IPS-11a (cell line): ENCODE data around the gene DPYD.

ENCODE experiments used
- H3K4me3 ChIP-seq: one replicate; pipeline ENCODE4 v1.5.1; 2013; ENCODE audit warnings: low read depth, low read length, control low read depth

DPYD gene

DNA sequence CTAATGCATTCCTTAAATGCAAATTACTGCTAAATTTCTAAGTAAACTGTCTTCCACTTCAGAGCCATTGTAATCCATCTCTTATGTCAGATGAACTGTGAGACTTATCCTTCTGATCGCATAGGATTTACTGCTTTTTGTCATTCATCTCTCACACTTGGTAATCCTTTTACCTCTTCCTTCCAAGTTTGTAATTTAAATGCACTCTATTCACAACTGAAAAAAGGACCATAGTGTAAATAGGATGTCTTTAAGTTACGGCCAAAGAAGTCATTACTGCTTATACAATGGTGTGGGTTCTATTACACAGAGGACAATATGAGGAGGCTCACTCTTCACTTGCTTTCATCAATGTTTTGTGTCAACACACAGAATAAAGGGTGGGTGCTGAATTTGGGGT, 806.0 kb downstream of the DPYD start:
- no peak overlapping the region for H3K4me3 ChIP-seq

DNA sequence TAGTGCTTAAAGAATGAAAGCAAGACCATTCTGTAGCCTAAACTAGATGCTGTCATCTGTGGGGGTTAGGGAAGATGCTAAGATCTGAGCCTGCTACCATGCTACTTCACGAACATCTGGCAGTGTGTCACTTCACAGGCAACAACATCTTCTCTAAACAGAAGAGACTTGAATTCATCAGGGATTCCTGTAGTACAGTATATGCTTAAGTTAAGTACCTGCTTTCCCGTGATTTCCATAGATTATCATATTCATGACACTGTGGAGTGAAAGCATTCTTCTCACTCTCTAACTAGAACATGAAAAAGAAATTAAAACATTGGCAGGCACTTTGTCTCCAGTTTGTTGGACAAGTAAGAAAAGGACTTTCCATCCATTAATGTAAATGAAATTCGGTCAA, 808.4 kb downstream of the DPYD start:
- no peak overlapping the region for H3K4me3 ChIP-seq

DNA sequence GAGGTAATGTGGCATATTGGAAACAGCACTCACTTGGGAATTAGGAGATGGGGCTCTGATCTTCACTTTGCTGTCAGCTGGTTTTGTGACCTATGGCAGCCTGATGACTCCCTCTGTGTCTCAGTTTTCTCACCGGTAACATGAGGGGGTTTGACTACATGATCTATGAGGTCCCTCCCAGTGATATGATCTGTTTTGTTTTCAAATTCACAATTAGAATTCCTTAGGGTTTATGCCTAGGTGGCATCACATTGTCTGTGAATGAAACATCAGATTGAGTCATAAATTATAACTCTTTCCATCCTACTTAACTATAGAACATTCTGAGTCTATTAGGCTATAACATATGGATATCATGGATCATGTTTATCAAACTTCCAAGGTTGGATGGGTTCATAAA, 812.7 kb downstream of the DPYD start:
- no peak overlapping the region for H3K4me3 ChIP-seq

DNA sequence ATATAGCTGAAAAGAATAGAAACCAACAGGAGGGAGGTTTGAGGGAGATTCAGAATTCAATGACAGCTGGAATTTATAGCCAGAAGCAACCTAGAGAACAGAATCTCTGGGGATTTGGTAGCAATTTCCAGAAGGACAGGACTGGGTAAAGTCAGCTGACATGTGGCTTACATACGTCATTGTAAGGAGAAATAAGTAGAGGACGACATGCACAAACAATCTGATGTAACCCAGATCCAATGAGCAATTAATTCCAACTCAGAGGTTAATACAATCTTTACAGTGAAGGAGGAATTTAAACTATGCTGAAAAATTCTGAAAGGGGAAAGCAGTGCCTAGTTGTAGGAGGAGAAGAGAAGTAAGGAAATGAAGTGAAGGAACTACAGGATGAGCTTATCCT, 815.3 kb downstream of the DPYD start:
- no peak overlapping the region for H3K4me3 ChIP-seq

DNA sequence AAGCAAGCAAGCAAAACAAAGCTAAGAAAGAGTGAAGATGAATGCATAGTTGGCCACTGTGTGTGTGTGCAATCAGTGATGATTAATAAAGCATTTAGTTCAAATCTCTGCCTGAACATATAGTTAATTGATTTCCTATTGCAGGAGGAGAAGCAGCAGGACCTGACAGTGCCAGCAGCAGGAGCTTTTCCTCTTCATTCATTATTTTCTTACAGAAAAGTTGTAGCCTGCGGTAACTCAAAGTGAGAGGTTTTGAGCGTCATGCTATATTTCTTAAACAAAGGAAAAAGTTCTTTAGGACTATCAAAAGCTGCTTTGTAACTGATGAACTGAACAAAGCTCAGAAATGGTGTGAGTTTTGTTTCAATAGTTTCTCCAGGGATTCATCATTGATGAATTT, 819.3 kb downstream of the DPYD start:
- H3K4me3 ChIP-seq, result no peak overlapping the region

DNA sequence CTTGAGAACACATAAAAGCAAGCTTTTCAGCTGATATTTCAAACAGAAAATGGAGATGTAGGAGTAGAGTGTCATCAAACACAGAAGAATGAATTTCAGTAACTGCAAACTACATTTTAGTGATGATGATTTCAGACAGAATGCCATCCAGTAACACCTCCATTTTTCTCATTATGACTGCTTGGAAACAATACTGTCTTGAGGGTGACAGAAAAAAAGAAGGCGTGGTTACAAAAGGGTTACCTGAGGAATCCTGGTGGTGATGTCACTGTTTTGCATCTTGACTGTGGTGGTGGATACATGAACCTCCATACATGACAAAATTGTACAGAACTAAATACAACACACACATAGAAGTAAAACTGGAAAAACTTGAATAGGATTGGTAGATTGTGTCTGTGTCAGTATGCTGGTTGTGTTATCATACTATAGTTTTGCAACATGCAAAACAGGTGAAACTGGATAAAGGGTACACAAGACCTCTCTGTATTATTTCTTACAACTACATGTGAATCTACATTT, 823.4 kb downstream of the DPYD start:
- no peak overlapping the region for H3K4me3 ChIP-seq

DNA sequence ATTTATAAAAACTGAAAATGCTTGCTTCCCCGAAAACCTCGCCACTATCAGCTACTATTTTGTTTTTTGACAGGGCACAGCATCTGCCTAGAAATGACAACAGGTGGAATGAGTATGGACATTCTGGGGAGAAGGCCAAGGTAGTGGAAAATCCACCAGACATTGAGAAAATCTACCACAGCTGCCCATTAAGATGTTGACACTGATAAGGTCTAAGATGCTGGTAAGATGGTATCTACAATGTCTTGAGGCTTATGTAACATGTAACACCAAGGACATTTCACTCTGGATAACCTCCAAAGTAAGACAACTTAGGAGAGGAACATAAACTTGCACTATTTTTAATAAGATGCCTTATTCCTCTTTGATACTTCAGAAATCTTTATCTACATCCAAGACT, 825.1 kb downstream of the DPYD start:
- H3K4me3 ChIP-seq, result no peak overlapping the region

DNA sequence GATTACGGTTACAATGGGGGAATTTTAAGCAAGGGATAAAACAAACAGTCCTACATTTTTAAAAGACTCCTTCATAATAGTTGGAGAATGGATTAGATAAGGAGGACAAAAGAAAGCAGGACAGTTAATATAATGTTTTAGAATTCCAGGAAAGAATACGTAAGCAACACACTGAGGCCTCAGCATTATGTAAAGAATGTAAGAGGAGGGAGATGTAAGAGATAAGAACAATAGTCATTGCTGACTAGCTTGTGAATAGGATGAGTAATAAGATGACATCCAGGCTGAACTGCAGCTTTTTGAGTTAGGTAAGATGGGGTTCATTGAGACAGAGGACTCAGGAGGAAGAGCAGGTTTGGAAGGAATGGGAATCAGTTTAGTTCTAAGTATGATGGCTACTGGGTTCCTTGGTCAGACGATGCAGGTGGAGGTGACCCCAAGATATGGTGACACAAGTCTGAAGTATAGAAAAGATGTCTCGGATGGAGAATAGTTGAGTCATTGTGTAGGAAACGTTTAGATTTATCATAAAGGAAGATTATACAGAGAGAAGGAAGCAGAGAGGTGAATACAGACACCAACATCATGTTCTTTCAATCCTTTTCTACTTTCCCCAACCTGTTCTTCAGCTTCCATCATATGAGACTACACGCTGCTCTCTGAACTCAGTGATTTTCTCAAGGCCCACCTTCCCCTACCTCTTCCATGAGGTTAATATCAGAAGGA, 826.4 kb downstream of the DPYD start:
- no peak overlapping the region for H3K4me3 ChIP-seq

DNA sequence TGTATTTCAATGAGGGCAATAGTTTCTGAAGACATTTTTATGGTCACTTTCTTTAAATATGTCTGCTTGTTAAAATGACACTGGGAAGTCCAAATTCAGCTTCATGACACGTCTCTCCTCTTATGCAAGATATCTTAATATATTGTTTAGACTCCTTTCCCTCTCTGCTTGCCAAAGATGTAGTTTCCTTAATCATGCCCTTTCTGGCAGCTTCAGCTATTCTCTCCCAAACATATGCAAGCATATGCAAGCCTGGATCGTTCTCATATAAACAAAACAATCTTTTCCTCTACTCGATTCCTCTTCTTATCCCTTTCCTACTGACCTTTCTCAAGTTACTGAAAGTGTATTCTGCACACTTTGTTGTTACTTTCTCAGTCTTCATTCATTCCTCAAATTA, 827.1 kb downstream of the DPYD start:
- H3K4me3 ChIP-seq, result no peak overlapping the region

DNA sequence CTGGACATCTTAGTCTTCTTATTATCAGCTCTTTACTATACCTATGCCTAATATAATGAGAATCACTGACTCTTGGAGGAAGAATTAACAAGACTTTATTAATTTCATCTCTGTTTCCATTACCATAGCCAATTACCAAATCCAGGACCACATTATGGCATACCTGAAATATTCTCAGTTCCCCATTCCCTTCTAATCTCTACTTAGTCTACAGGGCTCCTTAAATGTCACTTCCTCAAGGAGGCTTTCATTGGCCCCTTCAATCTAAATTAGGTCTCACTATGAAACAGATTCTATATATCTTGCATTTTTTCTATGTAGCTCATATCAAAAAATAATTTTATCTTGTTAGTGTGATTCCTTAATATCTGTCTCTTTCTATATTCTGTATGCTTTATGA, 828.0 kb downstream of the DPYD start:
- no peak overlapping the region for H3K4me3 ChIP-seq

DNA sequence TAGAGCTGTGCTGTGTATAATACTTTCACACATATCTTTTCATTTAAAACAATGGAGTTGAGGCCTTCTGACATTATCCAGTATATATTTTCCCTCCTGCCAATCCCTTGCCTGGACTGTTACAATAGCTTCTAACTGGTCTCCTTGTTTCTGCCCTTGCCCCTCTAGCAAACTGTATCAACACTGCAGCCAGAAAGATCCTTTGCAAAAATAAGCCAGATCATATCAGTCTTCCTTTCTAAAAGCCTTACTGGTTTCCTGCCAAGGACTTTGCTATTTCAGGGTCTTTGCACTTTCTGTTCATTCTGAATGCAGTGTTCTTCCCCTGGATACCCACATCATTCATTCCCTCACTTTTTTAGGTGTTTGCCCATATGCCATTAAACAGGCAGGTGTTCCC, 829.2 kb downstream of the DPYD start:
- H3K4me3 ChIP-seq, result no peak overlapping the region

DNA sequence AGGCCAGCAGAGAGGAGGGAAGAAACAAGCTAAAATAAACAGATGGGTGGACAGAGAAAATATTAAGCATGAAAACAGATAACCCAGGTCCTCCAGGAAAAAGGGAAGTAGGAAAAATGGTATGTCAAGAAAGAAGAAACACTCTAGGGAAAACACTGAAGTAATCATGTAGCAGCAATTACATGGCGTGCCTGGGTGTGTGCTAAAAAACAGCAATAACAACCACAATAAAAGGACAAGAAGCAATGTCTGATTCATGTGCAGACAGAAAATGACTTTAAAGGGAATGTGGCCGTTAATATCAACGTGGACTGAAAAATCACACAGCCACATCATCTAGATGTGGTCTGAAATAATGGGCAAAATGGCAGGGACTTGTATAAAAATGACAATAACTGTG, 829.6 kb downstream of the DPYD start:
- H3K4me3 ChIP-seq, result no peak overlapping the region

DNA sequence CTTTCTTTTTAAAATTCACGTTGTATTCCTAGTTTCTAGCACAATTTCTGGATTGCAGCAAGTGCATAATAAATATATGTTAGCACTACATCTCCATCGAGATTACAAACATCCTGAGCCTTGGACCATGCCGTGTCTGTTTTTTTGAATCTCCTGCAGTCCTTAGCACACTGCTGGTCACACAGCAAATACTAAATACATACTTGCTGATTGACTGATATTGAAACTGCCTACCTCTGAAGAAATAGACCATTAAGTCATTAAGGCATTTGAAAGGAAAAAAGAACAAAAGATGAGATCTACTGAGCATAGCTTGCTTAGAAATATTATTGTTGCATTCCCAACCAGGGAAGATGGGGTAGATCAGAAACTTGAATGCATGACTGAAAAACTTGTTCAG, 830.1 kb downstream of the DPYD start:
- H3K4me3 ChIP-seq, result no peak overlapping the region

DNA sequence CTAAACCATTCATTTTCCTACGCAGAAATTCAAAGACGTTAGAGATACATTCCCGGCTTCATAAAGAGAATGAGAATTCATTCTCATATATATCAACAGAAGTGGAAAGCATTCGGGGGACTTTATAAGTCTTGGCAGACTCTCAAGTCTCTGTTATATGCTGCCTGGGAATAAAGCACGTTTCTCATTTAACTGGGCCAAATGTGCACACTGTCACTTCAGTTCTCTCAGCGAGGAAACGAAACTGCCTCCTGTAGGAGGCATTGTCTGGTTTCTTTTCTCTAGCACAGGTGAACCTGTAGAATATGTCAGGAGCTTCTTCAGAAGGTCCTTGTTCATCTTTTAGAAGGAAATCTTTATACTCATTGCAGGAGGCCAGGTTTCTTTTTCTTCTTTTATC, 831.7 kb downstream of the DPYD start:
- no peak overlapping the region for H3K4me3 ChIP-seq

DNA sequence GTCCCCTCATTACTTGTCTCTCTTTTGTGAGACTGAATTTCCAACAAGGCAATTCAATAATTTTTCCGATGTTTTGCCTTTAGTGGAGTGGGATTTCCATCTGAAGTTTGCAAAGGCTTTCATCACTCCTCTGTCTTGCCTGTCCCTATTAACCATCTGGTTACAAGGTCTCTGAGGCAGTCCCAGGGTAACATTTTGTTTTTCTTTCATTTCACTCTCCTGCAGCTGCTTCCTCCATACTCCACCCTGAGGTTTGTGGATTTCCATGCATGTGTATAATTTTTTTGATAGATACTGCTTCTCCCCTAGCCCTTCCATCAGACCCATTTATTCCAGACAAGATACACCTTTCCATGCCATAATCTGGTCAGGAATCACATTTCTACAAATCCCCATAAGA, 832.4 kb downstream of the DPYD start:
- H3K4me3 ChIP-seq, result no peak overlapping the region

DNA sequence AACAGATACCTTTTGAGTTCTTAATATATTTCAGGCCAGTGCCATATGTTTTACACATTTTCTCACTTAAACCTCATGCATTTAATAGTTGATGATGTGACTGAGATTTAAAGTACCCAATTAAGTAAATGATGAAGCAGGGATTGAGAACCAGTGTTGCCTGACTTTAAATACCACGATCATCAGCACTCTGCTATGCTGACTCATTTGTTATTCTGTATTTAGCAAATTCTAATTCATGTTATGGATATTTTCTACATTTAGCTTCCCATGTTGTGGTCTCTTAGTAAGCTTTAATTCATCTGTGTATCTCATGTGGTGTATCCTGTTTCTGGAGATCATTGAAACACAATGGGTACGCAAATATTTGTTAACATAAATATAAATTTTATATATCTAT, 836.3 kb downstream of the DPYD start:
- H3K4me3 ChIP-seq, result no peak overlapping the region

DNA sequence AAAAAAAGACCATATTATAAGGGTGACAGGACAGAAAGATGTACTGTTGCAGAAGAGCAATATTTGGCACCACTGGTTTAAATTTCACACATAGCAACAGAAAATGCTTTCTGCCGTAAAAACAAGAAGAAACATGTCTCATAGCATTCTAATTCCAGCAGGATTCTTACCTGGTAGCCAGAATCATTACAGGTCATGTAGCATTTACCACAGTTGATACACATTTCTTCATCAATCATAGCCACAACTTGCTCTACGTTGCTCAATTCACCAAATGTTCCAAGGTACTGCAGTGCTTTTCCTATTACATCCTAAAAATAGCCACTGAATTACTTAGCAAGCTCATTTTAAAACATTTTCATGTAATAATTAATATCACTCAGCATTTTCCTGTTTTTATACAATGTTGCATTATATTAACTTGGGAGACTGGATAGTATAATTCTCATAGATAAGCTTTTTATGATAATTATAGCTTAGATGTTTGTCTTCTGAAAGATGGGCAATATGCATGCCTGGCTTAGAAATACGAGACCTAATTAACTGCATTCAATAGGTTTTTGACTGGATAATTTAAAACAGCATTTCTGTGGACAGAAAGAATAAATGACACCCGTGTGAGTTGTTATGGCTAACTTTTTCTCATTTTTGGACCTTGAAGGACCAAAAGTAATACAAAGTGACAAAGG, 838.5 kb downstream of the DPYD start:
- no peak overlapping the region for H3K4me3 ChIP-seq

DNA sequence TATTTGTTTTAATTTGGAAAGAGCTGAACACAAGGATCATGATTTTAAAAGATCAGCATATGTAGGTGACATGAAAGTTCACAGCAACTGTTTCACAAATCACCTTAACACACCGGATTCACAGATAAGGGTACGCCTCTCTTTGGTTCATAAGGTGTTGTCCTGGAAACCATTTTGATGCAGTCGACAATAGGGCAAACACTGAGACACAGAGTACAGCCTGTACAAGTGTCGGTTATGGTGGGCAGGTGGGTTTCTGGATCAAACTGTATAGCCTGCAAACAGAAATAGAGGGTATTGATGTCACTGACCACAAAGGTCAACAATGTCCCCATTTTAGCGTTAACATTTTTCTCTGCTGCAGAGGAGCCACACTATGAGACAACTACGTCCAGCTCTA, 842.0 kb downstream of the DPYD start:
- H3K4me3 ChIP-seq, result no peak overlapping the region

DNA sequence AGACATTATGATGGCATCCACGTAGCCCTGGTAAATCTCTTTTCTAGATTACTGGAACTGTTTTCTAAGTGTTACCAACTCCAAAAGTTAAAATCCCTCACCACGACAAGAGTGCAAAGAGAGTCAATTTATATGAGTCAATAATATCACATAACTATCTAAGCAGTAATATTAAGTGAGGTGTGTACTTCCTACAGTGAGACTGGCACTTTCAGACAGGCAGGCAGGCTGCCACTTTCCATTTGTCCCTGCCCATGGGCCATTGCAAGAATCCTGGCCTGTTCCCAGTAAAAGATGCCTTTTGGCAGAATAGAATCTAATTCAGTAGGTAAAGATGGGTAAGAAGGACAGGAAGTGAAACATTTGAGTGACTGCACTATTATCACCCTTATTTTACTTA, 843.6 kb downstream of the DPYD start:
- no peak overlapping the region for H3K4me3 ChIP-seq

DNA sequence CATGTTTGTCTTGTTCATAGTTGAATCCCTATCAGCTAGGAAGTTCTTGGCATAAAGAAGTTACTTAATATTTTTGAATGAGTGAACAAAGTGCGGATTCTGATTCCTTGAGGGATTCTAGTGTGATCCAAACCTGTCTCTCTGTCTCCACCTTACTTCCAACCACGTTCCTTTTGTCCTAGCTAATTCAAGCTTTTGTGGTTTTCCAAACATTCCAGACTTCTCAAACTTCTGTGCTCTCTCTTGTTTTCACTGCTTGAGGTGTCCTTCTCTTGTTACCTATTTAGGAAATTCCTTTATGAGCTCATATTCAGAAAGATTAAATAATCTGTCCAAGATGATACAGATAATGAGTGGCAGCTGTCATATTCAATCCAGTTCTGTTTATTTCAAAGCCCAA, 846.1 kb downstream of the DPYD start:
- no peak overlapping the region for H3K4me3 ChIP-seq

DNA sequence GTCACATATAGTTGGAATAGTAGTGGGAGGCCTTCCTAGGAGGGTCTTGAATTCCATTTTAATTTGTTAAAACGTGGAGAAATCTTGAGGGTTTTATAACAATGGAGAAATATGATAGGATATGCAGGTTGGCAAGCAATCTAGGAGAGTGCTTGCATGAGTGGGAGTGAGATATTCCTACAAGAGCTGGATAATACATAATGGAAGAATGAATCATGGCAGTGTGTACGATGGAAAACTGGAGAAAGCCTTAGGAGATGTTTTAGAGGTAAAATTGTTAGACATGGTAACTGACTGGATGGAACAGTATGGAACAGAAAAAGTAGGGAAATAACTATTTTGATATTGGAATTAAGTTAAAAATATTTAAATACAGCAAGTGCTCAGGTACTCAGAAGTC, 846.9 kb downstream of the DPYD start:
- no peak overlapping the region for H3K4me3 ChIP-seq

DNA sequence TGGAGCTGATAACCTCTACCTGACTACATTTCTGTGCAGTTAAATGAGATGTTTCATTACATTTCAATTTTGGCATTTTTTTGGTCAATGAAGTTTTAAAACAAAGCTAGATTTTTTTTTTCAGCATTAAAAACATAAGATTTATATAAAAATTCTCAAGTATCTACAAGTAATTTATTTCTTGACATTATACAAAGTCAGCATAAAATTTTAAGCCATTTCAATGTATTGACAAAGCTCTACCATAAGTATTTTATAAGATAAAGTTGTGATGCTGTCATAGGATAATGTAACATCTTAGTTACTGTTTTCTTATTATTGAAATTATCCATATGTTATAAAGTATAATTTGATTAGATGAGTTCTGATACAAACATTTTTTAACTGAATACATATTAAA, 847.7 kb downstream of the DPYD start:
- H3K4me3 ChIP-seq, result no peak overlapping the region

DNA sequence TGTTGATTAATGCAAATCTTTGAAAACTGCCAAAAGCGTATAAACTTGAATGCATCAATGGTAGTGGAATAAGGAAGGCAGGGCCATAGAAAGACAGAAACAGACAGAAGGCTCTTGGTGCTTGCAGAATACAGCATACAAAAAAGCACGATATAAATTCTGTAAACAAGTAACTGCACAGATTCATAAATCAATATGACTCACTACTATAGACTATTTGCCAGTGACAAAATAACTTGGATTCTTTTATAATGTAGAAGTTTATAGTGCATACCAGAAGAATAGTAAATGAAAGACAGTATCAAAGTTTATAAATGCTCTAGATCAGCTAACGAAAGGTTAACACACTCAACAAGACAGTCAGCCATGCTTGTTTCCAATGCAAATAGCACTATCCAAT, 849.7 kb downstream of the DPYD start:
- no peak overlapping the region for H3K4me3 ChIP-seq
